Activated CD8-positive, alpha-beta memory T cell treated with anti-CD3 and anti-CD28 coated beads, Interleukin-2, amount 50 U/mL, for 1 hour (primary cell): ENCODE measurements around the gene EBPL.

Experiments used
- DNase-seq: peaks from one replicate; pipeline ENCODE4 v3.0.0-alpha.2; 2020; ENCODE audit errors: extremely low read depth

EBPL gene

DNA sequence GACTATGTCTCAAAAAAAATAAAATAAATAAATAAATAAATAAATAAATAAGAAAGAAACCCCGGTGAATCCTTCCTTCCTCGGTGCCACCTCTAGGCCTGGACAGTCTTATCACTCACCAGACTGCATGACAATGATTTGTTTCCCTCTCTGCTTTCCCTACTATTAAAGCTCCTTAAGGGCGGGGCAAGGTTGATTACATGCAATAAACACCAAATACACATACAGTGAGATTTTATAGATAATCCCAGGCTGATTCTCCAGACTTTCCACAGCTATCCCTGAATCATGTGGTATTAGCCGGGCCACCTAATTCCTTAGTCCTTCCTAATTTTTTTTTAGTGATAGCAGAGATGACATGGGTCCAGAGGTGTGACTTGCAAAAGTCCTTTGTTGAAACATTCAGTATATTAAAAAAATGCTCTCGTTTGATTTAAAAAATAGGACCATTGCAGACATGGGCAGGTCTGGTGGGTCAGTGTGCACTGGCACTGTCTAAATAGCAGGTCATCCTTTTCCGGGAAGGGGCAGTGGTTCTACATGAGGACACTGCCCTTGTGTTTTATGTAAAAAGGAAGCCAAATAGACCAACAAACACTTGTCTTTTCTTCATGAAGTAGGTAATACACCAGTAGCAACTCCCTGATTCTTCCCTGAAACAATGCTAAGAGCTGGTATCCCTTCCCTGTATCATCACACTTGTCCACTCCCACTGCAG lies 14.5 kb downstream of the EBPL start:
- no peak for DNase-seq

DNA sequence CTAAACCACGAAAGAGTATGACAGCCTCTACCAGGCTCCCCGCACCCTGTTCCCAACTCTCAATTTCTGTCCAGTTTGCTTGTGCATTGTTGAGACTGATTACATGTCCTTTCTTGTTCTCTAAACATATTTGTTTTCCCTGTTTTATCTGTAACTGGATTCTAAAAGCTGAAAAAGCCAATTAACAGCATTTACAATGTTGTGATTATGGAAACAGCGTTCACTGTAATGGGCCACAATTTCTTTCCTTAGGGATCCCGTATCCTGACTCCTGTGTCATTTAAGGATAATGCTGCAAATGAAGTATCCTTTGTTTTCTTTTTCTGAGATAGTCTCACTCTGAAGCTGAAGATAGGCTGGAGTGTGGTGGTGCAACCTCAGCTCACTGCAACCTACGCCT lies 20.5 kb downstream of the EBPL start:
- DNase-seq = no peak

DNA sequence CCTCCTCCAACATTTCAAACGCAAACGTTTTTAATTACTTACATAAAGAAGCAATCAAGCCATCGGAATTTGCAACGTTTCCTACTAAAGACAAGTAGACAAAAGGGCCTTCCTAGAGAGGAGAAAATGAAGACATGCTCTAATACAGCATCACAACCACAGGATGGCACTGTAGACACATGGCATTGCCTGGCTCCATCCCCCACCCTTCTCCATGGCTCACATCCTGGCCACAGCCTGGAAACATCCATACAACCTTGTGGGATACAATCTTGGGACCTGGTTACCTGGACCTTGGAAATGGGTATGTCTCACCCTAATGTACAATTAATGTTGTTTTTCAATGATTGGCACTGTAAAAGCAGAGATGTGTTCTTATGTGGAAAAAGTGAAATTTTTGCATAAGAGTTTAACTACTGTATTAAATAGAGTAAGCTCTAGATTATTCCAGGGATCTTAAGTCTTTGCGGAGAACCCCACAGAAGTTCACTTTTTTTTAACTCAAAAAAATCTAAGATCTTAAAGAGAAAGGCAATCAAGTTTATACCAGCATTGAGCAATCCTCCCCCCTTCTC lies 21.5 kb downstream of the EBPL start:
- no peak for DNase-seq

DNA sequence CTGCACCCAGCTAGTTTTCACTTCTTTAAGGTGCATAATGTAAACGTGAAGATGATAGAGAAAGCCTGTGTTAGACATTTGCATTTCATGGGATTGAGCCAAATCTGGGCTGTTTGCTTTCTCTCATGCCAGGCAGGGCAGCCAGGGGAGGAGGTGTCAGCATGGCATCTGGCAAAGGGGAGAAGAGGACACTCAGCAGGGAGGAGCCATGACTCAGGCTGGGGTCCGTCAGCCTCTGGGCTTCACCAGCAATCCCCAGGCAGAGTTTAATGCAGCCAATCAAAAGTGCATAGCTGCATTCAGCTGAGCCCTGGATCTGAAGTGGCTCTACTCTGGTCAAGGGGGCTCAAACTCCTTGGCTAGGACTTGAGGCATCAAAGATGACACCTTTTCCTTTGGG lies 23.5 kb downstream of the EBPL start:
- DNase-seq = no peak

DNA sequence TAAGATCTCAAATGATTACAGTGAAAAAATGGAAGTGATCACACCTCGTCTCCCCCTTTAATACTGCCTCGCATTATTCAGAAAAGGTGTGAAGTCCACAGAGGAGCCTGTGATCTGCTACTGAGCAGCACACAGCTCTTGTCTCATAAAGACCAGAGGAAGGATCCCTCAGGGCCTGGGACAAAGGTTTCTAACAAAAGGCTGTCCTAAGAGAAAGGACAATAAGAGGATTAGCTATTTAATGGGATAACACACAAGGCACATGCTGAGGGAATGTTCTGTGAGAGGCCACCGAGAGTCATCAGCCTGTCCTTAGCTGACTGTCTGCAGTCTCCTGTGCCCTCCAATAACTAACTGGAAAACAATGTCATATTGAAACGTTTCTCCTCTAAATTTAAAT lies 26.7 kb downstream of the EBPL start:
- no peak for DNase-seq

DNA sequence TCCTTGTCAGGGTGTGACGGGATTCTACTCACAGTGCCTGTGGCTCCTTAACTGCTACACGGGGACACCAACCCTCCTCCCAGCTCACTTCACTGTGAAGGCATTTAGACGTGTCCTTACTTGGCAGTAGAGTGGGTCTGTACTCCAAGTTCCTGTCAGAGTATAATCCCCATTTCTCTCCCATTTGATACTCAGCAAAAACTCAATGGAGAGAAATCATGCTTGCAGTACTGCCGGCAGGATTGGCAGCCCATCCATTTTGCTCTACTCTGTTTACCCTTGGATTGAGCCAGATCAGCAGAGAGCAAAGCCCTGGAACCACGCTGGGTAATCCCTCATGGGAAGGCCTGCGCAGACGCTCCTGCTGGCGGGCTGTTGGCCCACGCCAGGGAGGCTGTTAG lies 34.0 kb downstream of the EBPL start:
- no peak for DNase-seq

DNA sequence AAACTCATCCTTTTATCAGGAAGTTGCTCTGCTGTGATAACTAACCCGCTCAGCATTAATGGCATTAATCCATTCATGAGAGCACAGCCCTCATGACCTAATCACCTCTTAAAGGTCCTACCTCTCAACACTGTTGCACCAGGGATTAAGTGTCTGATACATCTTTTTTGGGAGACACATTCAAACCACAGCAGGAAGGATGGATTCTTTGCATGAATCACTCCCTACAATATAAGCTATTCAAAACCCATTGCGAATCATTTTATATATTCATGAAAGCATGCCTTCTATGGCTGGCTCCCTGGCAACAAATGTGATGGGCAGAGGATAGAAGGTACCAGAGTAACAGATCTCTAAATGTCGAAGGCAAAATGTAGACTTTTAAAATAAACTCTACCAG lies 35.4 kb downstream of the EBPL start:
- DNase-seq = no peak

DNA sequence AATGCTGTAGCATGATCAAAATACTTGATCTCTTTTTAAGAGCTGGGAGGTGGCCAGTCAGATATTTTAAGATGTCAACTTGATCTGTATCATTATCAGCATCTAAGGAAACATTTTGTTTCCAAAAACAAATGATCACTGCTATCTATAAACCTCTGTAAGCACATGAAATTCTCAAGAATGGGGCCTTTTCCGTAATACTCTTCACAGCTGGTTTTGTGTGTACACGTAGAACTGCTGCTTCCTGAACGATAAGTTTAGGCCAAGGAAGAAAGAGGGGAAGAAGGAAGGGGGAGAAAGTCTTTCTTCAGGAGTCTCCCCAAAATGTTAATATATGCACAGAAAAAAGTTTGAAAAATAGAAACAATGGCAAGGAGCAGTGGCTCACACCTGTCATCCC lies 37.3 kb downstream of the EBPL start:
- no peak for DNase-seq

DNA sequence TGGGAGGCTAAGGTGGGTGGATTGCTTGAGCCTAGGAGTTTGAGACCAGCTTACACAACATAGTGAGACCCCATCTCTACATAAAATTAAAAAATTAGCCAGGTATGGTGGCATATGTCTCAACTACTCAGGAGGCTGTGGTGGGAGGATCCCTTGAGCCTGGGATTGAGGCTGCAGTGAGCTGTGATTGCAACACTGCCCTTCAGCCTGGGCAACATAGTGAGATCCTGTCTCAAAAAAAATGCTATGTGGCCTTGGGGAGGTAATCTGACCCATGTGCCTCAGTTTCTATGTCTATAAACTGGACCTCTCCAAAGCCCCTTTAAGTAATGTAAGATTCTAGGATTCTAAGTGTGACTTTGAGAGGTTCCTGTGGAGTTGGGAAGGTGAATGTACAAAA lies 37.8 kb downstream of the EBPL start:
- no peak for DNase-seq

DNA sequence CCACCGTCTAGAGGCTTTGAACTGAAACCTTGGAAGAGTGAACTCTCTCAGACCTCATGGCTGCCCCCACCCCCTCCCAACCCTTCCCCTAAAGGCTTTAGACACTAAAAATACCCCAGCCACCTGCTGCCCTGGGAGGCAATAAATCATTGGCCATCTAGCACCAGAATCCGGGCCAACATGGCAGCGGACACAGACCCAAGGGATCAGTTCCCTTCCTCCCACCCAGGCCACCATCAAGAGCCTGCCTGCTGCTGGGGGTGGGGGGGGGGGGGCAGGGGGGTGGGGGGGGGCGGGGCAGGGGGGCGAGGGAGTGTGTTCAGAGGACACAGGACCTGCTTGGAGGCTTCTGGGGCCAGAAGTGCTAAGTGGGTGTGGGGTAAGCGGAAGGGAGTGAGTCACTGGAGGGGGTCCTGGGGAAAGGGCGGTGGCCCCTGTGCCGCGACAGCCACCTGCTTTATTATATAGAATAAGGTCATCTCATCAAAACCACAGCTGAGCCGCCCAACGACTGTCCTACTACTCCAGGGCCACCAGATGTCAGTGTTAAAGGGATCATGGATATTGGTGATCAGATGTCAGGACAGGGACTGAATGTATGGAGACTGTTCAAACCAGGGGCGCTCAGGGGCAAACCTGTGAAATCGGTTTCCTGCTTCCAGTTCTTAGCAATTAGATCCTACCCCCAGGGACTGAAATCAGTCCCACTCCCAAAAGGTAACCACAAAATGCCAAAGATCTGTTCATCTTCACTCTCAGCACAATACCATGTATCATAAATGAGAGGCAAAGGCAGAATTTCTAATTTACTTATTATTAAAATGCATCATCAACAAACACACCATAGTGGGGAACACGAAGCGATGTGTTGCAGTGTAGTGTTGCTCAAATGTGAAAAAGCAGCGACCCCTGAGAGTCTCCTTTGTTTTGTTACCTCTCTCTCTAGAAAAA lies 38.7 kb downstream of the EBPL start:
- DNase-seq = no peak

DNA sequence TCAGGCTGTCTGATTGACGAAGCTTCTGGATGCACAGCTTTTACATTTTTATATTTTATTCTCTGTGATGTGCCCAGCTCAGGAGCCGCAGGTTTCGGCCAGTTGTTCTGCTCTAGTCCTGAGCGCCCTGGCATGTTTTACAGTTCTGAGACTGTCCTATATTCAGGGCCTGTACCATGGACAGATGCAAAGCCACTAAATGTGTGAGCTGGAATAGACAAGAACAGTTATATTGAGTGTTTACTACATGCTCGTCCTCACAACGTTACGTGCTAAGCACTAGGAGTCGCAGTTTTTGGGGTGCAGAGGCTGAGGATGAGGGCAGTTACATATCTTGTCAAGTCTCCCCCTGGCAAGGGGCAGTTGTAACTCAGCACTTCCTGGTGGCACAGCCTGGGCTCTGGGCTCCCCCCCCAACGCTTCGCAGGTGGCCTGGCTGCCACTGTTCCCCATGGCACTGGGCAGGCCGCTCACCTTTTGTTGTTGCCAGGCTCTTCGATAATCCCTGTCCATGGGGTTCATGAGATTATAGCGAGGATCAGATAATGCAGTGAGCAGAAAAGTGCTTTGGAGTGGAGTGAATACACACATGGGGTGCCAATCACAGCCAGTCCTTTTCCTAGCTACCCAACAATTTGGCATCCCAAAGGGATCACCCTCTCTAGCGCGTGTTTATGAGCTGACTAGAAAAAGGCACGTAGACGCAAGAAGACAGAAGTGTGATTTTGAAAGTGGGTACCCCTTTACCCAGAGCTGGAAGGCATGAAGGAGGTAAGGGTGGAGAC lies 39.5 kb downstream of the EBPL start:
- DNase-seq = no peak

DNA sequence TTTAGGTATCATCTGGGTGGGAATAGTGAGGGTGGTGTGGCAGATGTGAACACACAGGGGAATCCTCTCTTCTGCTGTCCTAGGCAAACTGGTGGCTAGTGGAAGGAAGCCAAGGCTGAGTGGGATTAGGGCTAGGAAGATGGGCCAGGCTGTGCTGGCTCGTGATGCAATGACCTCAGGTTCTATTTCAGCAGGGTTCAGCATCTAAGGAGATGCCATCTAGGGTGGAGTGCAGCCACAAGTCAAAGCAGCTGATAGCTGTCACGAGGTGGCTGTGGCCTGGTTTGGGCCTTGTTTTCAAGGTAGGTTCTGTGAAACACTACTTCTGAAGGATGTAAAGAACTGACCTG lies 41.3 kb downstream of the EBPL start:
- no peak for DNase-seq

DNA sequence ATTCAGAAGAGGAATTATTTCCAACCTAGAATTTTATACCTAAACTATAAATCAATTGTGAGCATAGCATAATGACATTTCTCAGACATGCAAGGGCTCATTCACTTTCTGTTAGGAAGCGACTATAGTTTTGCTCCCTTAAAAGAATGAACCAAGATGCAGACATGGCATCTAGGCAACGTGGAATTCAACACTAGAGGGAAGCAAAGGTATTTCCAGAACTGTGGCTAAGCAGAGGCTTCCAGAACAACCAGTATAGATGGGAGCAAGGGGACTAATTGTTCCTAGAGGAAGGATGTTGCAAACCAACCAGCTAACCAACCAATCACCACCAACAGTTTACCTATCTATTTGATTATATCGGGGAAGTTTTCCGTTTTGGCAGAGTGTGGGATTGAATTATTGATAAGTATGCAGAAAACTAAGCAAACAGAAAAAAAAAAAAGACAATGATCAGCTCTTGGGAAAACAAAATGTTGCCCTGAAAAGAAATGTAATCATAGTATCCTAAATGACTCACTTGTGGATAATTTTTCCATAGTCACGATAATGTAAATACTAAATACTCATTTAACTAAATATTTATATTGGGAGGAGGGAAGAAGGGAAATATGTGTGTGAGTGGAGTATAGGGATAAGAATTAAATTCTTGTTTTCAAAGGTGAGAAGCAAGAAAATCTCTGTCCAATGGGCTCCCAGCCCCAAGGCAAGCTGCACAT lies 41.9 kb downstream of the EBPL start:
- no peak for DNase-seq

DNA sequence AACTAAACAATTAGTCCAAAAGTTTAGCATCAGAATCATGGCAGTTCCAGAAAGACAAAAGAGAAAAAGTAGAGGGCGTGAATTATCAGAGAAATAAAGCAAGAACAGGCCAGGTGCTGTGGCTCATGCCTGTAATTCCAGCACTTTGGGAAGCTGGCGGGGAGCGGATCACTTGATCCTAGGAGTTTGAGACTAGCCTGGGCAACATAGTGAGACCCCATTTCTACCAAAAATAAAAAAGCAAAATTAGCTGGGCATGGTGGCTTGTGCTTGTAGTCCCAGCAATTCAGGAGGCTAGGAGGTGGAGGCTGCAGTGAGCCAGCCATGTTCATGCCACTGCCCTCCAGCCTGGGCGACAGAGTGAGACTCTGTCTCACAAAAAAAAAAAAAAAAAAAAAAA lies 44.6 kb downstream of the EBPL start:
- DNase-seq = no peak

DNA sequence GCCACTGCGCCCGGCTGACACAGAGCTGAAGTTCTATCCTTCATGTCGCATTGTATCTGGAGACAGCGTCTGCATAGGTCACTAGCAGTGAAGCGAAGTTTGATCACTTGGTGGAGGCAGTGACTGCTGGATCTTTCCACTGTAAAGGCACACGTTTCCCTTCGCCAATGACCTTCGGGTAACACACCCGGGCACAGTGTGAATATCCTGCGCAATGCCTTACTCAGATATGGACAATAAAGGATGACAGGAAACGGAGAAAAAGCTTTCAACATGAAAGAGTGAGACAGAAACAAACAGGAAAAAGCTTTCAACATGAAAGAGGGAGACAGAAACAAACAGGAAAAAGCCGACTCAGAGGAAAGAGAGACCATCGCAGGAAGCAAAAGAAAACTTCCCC lies 45.8 kb downstream of the EBPL start:
- no peak for DNase-seq

DNA sequence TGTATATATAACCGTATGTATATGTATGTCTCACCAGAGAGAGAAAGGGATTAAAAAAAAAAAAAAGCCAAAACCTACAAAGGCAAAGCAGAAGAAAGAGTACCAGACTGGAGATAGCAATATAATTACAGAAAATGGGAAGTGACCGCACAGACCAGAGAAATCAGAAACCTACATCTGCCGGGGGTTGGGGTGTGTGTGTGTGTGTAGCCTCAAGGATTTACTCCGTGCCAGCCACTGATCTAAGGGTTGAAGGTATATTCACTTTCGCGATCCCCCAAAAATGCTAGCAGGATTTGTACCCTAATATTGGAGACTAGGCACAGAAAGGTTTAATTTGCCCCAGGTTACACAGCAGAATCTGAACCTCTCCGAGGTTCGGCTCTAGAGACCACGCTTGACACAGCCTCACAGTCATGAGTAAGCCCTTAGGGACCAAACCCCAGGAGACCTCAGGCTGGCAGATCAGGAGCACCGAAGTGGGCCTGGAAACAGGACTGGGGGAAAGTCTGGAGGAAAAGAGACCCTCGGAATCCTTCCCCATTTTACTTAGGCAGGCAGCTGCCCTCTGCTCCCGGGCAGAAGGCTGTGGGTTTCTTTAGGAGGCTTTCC lies 48.1 kb downstream of the EBPL start:
- DNase-seq = no peak

DNA sequence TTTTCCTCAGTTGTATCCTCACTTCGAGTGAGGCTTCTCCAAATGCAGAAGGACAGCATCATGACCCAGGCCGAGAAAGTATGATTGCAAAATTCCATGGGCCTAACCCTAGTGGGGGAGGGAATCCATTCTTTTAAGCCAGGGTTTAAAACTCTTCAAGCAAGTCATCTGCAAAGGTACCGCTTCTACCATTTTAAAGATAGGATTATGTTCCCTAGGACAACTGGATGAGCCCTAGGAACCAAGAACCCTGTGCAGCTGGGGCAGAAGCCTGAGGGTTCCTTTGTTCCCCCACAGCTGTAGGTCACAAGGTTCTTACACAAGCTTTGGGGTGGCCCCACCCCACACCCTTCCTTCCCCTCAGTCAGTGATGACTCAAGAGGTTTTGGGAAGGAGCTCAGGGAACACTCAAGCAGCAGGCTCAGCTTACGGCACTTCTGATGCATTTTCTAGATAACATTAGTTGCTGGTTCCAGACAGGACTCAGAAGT lies 49.4 kb downstream of the EBPL start:
- no peak for DNase-seq

DNA sequence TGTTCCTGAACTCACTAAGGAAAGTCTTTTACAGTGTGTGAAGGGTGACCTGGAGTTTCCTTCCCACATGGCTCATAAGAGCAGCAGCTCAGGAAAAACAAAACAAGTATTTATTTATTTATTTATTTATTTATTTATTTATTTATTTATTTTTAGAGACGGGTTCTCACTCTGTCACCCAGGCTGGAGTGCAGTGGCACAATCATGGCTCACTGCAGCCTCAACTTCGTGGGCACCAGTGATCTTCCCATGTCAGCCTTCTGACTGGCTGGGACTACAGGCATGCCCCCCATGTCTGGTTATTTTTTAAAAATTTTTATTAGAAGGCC lies 52.6 kb downstream of the EBPL start:
- no peak for DNase-seq

DNA sequence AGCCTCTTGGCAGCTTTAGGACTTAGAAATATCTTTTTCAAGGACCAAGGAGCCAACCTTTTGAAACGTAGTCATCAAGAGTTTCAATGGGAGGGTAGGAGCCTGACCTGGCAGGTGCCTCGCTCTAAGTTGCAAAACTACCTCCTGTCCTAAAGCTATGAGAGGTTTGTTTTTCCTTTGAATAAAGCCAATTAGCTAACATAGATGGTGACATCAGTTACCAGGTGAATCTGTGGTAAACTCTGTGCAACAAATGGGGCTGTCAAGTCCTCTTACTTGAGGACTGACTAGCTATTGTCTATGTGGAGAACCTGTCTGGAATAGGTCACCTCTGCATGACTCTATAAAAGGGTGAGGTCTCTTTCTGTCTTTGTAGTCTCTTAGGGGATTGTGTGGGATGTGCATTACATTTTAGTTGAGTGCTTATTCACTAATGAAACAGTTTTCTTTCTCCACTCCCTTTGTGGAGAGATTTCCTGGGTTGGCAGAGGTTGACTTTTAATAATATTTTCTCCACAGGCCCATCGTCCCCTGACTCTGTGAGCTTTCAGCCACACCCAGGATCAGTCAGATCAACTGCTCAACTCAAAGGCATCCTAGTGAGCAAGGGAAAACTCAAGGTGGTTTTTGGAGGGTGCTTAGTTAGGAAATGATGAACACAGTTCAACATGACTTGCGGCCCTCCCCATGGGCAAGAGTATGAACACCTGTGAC lies 53.1 kb downstream of the EBPL start:
- DNase-seq = no peak

DNA sequence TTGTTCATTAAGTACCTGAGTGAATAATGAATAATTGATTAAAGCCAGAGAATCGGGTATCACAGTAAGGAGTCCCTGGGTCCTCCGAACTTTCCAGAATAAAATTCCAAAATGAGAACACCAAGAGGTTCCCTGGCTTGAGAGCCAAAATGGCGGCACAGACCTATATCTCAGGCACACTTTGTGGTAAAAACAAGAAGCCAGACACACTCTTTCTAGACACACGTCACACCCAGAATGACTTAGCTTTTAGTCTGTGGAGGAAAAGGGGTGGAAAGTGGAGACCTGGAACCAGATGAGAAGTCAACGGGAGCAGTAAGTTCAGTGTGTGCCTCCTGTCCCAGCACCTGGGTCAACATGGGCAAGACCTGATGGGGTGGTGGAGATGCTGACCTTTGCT lies 54.6 kb downstream of the EBPL start:
- DNase-seq = no peak
